GM21360 (cell line): ENCODE results near the gene GSTM5.
"Not testable (repeated sequence)": the region's sequence is repeated elsewhere in the genome, so short reads cannot be mapped to it uniquely, and the experiment has no call there.

Source experiments
- ATAC-seq: cut with Tn5 transposase; IDR thresholded peaks from one replicate; pipeline ENCODE4 v1.9.1; 2021; ENCODE audit warnings: mild to moderate bottlenecking, moderate library complexity; ENCODE audit not compliant: unreplicated experiment

GSTM5 gene

GRCh38 chr1:109760581-109761226 is 48.7 kb downstream of the GSTM5 start:
- no peak for ATAC-seq

DNA sequence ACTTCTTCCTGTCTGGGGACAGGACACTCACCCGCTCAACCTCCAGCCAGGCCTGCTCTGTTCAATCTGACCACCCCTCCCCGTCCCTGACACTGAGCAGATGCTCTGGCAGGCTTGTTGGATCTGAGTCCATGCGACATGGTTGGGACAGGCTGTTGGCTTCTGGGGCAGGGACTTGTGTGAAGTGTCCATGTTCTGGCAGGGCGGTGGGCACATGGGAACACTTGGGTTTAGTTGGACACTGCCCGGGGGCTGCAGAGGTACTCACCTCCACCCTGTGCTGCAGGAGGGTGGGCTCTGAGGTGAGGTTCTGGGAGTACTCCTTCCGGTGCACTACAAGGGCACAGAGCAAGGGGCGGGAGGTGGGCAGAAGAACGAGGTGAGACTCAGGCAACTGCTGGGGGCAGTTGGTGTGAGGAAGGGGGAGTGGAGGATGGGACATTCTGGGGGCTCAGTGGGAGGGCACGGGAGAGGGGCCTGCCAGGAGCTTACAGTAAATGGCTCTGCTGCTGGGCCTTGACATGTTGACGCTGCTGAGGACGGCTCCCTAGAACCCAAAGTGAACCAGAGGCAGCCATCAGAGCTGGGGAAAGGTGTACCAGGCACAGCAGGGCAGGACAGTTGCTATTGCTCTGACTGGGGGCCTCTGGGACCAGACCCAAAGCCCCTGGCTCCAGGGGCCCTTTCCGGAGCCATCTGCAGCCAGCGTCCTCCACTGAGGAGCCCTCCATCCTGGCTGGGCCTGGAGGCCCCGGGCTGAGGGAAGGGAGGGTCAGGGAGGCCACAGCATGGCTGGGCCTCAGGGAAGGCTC is 49.4 kb downstream of the GSTM5 start:
- no peak for ATAC-seq

DNA sequence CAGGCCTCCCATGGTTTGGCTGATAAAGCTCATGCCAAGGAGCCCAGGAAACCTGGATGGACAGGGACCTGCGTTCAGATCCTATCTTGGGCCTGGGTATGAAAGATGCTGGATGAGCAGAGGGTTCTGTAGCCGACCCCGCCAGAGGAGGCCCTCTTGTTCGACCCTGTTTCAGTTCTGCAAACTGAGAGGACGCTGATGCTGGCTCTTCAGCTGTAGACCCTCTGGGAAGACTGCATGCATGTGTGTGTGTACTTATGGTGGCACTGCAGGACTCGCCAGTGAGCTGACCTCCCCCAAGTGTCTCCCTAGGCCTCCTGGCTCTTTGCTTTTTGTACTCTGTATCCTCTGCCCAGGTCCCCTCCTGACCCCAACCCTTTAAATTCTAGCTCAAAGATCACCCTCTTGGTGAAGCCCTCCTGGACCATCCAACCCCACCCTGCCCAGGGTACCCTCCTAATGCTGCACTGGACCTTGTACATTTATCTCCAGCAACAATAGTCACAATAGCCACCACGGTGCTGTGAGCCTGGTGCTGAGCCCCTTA is 50.1 kb downstream of the GSTM5 start:
- no peak for ATAC-seq

DNA sequence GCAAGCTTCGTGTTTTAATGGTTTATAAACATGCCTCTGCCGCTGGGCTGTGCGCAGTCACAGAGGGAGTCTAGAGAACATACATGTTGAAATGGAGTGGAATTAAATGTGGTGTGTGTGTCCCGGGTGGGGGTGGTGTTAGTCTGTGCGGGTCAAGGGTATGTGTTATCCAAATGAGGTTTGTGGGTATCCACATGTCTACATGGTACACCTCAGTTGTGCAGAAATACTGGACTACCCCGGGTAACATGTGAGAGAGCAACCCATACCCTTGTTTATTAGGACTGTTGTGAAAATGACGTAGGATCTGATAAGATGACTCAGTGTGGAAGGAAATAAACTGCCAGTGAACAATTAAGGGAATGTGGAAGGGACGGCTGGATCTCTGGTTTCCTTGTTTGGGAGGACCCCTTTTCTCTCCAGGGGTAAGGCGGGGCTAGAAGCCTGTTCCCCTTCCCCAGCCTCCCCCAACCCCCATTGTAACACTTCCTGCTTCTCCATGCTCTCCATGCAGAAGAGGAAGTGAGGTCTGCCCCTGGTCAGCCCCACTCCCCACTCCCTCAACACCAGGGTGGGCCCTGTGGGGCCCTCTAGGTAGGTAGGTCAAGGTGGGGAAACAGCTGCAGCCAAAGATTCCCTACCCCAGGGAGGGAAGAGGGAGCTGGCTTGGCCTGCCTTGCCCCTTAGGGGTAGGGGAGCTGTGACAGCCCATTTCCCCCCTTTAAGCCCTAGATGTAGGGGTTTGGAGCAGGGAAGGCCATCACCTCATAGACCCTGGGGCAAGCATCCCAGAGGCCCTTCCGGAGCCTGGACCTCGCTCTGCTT is 51.0 kb downstream of the GSTM5 start:
- no peak for ATAC-seq

GRCh38 chr1:109763646-109764415 is 51.8 kb downstream of the GSTM5 start, which contains the start of gene EPS8L3:
Gene EPS8L3, minus strand, starts transcription at chr1:109763923. Its CDS starts 2,174 bp downstream, at chr1:109761749.
- ATAC-seq: no peak

DNA sequence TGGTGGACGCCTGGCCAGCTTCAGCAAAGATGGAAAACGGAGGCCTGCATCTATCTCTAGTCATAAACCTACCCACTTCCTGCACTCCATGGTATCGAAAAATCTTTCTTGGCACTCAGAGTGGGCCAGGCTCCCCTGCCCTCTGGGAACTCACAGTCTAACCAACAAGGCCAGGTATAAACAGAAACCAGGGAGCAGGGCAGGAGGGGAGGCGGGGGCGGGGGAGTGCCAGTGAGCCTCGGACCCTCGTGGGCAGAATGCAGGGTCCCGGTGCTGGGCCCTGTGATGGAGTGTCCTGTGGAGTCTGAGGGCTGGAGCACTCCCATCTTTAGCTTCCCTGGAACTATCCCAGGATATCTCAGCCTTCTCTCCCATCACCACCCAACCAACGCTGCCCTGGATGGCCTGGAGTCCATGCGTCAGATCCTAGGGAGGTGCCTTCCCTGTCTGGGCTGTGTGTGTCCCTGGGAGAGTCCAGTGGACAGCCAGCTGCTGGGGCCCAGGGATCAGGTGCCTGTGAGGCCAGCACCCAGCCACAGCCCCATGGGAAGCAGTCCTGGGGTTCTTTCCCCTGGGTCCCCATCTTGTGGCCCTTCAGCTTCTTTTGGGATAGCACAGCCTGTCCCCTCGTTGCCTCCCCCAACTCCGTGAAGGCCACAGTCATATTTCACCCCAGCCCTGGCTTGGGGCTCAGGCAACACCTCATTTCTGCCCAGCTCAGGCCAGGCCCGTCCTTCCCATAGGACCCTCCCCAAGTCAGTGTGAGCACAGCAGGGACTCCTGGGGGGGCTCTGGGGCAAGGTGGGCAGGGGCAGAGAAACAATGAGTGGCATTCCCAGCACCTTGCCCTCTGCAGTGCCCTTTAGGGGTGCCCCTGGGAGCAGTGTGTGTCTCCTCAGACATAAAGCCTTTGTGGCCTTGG is 52.8 kb downstream of the GSTM5 start:
- ATAC-seq: no peak

DNA sequence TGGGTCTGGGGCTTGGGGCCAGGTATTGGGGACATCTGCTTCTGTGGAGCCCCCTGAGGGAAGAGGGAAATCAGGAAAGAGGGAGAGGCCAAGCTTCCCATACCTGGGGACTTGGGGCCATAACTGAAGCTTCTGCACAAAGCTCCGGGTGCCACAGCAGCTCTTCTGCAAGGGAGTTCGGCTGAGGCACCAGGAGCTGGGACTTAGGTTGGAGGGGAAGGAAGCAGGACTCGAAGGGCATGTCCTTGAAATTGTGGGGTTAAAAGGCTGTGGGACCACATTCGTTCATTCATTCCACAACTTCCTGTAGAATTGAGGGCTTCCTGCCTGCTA is 53.4 kb downstream of the GSTM5 start:
- ATAC-seq: no peak

- no peak for ATAC-seq
These were observed 54.0 kb downstream of the GSTM5 start for GRCh38 chr1:109765896-109766615.

GRCh38 chr1:109766991-109767636 is 55.1 kb downstream of the GSTM5 start:
- ATAC-seq: not testable (repeated sequence)
